K562 (cell line): ENCODE results near the gene EVL. TPM values are rescaled to one million over a fixed set of nuclear protein-coding genes. Genes with fewer than 3 reads are reported as not detected.

ENCODE experiments used
- CHD4 ChIP-seq: fragments of 200-600 bp; sonication (generic); IDR thresholded peaks from 3 replicates; pipeline ENCODE4 v1.6.1; 2012; ENCODE audit warnings: low read depth, mild to moderate bottlenecking, mixed read lengths, low read length, inconsistent platforms; ENCODE audit not compliant: insufficient read depth, insufficient replicate concordance, poor library complexity, severe bottlenecking
- CREM ChIP-seq: IDR thresholded peaks from 2 replicates; pipeline ENCODE4 v1.6.1; 2014; ENCODE audit warnings: antibody characterized with exemption, low read depth
- CTBP1 ChIP-seq: fragments of 450-650 bp; IDR thresholded peaks from 2 replicates; pipeline ENCODE4 v1.6.1; 2016; ENCODE audit warnings: borderline replicate concordance
- DNMT1 ChIP-seq: fragments of 450-650 bp; IDR thresholded peaks from 2 replicates; pipeline ENCODE4 v1.6.1; 2016; ENCODE audit warnings: antibody characterized with exemption, mild to moderate bottlenecking
- KDM4B ChIP-seq, 2 experiments: fragments of 450-650 bp in 1 of 2; sonication (generic) in 1 of 2; IDR thresholded peaks; 2 replicates each; pipeline ENCODE4 v1.6.1; 2016 to 2017; ENCODE audit warnings: borderline replicate concordance in 2 of 2, antibody characterized with exemption in 1 of 2, low read depth in 1 of 2, mild to moderate bottlenecking in 1 of 2
- L3MBTL2 ChIP-seq: fragments of 450-650 bp; IDR thresholded peaks from 2 replicates; pipeline ENCODE4 v1.6.1; 2016; ENCODE audit warnings: mild to moderate bottlenecking, moderate library complexity
- REST ChIP-seq, 2 experiments: fragments of 450-650 bp; formaldehyde crosslinking in 1 of 2; IDR thresholded peaks; 2 replicates each; pipeline versions ENCODE4 v1.4.0 to v1.6.1; 2014 to 2020; ENCODE audit warnings: mild to moderate bottlenecking in 2 of 2, borderline replicate concordance in 1 of 2, low read depth in 1 of 2
- TFAP4 ChIP-seq: sonication (generic); formaldehyde crosslinking; IDR thresholded peaks from 2 replicates; pipeline ENCODE4 v1.8.0; 2022; ENCODE audit warnings: missing genetic modification reagents, mild to moderate bottlenecking, moderate library complexity, borderline replicate concordance
- ZBTB17 ChIP-seq: fragments of 450-650 bp; formaldehyde crosslinking; IDR thresholded peaks from 2 replicates; pipeline ENCODE4 v1.4.0; 2020; ENCODE audit warnings: mild to moderate bottlenecking
- polyA plus RNA-seq, 8 experiments: library from polyadenylated mRNA; depleted of rRNA in 4 of 8; stranded (reverse) in 5 of 8; unstranded in 3 of 8; fragments of >200 nt; fragmentation: Nextera tagmentation in 2 of 8; fragmentation: Illumina TruSeq in 1 of 8; extraction: Ambion mirVana in 2 of 8; extraction: Trizol in 1 of 8; gene quantifications; 2 replicates each; pipeline versions ENCODE4 v1.2.1 to v1.2.3, GENCODE V29; 2011 to 2014; ENCODE audit warnings: inconsistent platforms in 1 of 8, missing spikeins in 1 of 8
- total RNA-seq, 7 experiments: library from RNA; depleted of rRNA in 6 of 7; stranded (reverse); fragments of >200 nt in 6 of 7; fragmentation: Illumina TruSeq in 2 of 7; extraction: Trizol in 2 of 7; gene quantifications; 2 replicates each; pipeline versions ENCODE4 v1.2.1 to v1.2.3, GENCODE V29; 2011 to 2021; ENCODE audit warnings: low replicate concordance in 1 of 7
- TF ChIP-seq, protein P1 (sequence below), 2 experiments: IDR thresholded peaks; 2 replicates each; pipeline ENCODE4 v1.6.1; 2011; ENCODE audit warnings: borderline replicate concordance in 1 of 2, control low read depth in 1 of 2, low read depth in 1 of 2, low read length in 1 of 2, mild to moderate bottlenecking in 1 of 2, mixed read lengths in 1 of 2, moderate library complexity in 1 of 2; ENCODE audit not compliant: insufficient read depth in 1 of 2, insufficient read length in 1 of 2, poor library complexity in 1 of 2, severe bottlenecking in 1 of 2; ENCODE audit errors: extremely low read depth in 1 of 2
- TF ChIP-seq, protein P2 (sequence below): fragments of 450-650 bp; IDR thresholded peaks from 2 replicates; pipeline ENCODE4 v1.7.0; 2016; ENCODE audit warnings: borderline replicate concordance

Gene EVL
- total and polyA plus RNA-seq, 9 of the 15 experiments (the other 6 are each of a cell fraction or from before 2014, with no cell fraction given): 2.9 to 43.4 (median 23.9) TPM

GRCh38 chr14:100108042-100108825 is 43.0 kb downstream of the EVL start (continued):
- TF ChIP-seq DNMT1 (no peak), CHD4 (no peak), L3MBTL2 (peak; percentile 48; the same call in 1 of the 2 replicates), TFAP4 (CRISPR knock-in tag) (peak; percentile 55; the same call in 1 of the 2 replicates), CTBP1 (peak; percentile 25; the same call in 1 of the 2 replicates), REST (IDR thresholded peaks at IDR 0.05; ENCODE audit: borderline replicate concordance) (peak; percentile 82), REST (CRISPR knock-in tag; IDR thresholded peaks at IDR 0.05; ENCODE audit: low read depth) (no peak), ZBTB17 (CRISPR knock-in tag) (peak; percentile 45; the same call in 1 of the 2 replicates), CREM (0 out of 2 replicates have a peak, but pooled peaks have one; percentile 14), KDM4B (IDR thresholded peaks at IDR 0.05; ENCODE audit: borderline replicate concordance in 2 of 2, low read depth in 1 of 2) (0 out of 4 replicates have a peak, but pooled peaks of 1 of the 2 experiments have one; percentile 32)
- TF ChIP-seq, protein P1, sequence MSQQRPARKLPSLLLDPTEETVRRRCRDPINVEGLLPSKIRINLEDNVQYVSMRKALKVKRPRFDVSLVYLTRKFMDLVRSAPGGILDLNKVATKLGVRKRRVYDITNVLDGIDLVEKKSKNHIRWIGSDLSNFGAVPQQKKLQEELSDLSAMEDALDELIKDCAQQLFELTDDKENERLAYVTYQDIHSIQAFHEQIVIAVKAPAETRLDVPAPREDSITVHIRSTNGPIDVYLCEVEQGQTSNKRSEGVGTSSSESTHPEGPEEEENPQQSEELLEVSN (IDR thresholded peaks at IDR 0.05; ENCODE audit: borderline replicate concordance in 1 of 2, extremely low read depth in 1 of 2, insufficient read depth in 1 of 2, insufficient read length in 1 of 2, low read depth in 1 of 2, low read length in 1 of 2, poor library complexity in 1 of 2, severe bottlenecking in 1 of 2): peak in 1 of 2 experiments; percentile 28
- TF ChIP-seq, protein P2, sequence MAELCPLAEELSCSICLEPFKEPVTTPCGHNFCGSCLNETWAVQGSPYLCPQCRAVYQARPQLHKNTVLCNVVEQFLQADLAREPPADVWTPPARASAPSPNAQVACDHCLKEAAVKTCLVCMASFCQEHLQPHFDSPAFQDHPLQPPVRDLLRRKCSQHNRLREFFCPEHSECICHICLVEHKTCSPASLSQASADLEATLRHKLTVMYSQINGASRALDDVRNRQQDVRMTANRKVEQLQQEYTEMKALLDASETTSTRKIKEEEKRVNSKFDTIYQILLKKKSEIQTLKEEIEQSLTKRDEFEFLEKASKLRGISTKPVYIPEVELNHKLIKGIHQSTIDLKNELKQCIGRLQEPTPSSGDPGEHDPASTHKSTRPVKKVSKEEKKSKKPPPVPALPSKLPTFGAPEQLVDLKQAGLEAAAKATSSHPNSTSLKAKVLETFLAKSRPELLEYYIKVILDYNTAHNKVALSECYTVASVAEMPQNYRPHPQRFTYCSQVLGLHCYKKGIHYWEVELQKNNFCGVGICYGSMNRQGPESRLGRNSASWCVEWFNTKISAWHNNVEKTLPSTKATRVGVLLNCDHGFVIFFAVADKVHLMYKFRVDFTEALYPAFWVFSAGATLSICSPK: 0 out of 2 replicates have a peak, but pooled peaks have one; percentile 61
